GM12801 (cell line): Measurements from ENCODE around the gene GLT8D1.

Experiments
- TF ChIP-seq, protein P1 (sequence below): IDR thresholded peaks from one replicate; pipeline ENCODE4 v1.5.1; 2011; ENCODE audit warnings: control low read depth; ENCODE audit not compliant: insufficient read length; ENCODE audit errors: extremely low read depth

Gene GLT8D1

GRCh38 chr3:52733256-52733891 is 27.8 kb upstream of the GLT8D1 start:
- TF ChIP-seq, protein P1, sequence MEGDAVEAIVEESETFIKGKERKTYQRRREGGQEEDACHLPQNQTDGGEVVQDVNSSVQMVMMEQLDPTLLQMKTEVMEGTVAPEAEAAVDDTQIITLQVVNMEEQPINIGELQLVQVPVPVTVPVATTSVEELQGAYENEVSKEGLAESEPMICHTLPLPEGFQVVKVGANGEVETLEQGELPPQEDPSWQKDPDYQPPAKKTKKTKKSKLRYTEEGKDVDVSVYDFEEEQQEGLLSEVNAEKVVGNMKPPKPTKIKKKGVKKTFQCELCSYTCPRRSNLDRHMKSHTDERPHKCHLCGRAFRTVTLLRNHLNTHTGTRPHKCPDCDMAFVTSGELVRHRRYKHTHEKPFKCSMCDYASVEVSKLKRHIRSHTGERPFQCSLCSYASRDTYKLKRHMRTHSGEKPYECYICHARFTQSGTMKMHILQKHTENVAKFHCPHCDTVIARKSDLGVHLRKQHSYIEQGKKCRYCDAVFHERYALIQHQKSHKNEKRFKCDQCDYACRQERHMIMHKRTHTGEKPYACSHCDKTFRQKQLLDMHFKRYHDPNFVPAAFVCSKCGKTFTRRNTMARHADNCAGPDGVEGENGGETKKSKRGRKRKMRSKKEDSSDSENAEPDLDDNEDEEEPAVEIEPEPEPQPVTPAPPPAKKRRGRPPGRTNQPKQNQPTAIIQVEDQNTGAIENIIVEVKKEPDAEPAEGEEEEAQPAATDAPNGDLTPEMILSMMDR = no peak

- TF ChIP-seq, protein P1 = no peak
Measured at GRCh38 chr3:52731590-52731989, 26.0 kb upstream of the GLT8D1 start.

DNA sequence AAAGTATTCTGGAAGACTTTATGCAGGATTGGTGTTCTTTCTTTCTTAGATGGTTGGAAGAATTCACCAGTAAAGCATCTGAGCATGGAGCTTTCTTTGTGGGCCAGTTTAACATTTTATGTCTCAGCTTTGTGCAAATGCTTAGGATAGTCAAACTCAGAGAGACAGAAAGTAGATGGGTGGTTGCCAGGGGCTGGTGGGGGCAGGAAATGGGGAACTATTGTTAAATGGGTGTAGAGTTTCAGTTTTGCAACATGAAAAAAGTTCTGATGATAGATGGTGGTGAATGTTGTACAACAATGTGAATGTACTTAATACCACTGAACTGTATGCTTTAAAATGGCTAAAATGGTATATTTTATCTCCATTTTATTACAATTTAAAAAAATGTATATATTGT is 25.1 kb upstream of the GLT8D1 start:
- TF ChIP-seq, protein P1 = no peak

GRCh38 chr3:52724511-52724910 is 18.9 kb upstream of the GLT8D1 start:
- TF ChIP-seq, protein P1 = no peak

- TF ChIP-seq, protein P1 = no peak
Measured at GRCh38 chr3:52723935-52724334, 18.3 kb upstream of the GLT8D1 start.

GRCh38 chr3:52722491-52722890 is 16.9 kb upstream of the GLT8D1 start:
- TF ChIP-seq, protein P1 = no peak

DNA sequence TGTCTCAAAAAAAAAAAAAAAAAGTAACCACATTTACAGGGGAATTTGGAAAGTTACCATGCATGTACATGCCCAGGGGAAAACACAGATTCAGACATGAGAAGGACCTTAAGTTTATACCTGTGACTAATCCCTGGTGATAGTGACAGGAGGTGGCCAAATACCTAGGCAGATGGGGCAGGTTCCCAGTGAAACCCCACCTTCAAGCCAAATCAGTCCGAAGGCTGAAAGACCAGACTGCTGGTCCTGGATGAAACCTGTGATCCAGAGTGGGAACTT is 16.1 kb upstream of the GLT8D1 start:
- TF ChIP-seq, protein P1 = no peak
